Subcutaneous adipose tissue (tissue), 4 donors: ENCODE measurements around the gene ADAMTS17. TPM values are rescaled to one million over a fixed set of nuclear protein-coding genes. Genes with fewer than 3 reads are reported as not detected.

Source experiments
- total RNA-seq, 4 donors: library from RNA; depleted of rRNA; stranded (reverse); fragments of >200 nt; gene quantifications; one replicate each; pipeline ENCODE4 v1.1.0, GENCODE V29; 2016
- TF ChIP-seq, protein P1 (sequence below): fragments of 450-650 bp; IDR thresholded peaks from one replicate; pipeline ENCODE4 v1.5.1; 2016; ENCODE audit warnings: low read depth, mild to moderate bottlenecking, control low read depth, antibody characterized with exemption, moderate library complexity

The ADAMTS17 gene
- total RNA-seq, 4 donors from 2014 or later: 0.49 to 5.3 (median 2.5) TPM

DNA sequence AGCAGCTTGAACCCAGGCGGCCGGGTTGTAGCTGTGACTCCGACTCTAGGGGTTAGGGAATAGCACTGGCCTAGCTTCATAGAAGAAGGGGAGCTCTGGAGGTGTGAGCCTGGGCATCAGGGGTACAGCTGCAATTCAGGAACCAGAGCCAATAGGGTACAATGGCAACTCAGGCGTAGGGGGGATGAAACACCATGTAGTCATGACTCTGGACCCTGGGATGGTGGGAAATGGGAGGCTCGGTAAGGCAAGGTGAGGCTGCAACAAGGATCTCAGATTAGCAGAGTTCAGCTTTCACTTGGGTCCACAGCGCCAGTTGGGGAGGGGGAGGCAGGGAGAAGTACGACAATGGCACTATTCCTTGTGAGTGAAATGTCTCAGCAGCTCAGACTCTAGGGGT lies 398.3 kb downstream of the ADAMTS17 start:
- TF ChIP-seq, protein P1, sequence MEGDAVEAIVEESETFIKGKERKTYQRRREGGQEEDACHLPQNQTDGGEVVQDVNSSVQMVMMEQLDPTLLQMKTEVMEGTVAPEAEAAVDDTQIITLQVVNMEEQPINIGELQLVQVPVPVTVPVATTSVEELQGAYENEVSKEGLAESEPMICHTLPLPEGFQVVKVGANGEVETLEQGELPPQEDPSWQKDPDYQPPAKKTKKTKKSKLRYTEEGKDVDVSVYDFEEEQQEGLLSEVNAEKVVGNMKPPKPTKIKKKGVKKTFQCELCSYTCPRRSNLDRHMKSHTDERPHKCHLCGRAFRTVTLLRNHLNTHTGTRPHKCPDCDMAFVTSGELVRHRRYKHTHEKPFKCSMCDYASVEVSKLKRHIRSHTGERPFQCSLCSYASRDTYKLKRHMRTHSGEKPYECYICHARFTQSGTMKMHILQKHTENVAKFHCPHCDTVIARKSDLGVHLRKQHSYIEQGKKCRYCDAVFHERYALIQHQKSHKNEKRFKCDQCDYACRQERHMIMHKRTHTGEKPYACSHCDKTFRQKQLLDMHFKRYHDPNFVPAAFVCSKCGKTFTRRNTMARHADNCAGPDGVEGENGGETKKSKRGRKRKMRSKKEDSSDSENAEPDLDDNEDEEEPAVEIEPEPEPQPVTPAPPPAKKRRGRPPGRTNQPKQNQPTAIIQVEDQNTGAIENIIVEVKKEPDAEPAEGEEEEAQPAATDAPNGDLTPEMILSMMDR: no peak

DNA sequence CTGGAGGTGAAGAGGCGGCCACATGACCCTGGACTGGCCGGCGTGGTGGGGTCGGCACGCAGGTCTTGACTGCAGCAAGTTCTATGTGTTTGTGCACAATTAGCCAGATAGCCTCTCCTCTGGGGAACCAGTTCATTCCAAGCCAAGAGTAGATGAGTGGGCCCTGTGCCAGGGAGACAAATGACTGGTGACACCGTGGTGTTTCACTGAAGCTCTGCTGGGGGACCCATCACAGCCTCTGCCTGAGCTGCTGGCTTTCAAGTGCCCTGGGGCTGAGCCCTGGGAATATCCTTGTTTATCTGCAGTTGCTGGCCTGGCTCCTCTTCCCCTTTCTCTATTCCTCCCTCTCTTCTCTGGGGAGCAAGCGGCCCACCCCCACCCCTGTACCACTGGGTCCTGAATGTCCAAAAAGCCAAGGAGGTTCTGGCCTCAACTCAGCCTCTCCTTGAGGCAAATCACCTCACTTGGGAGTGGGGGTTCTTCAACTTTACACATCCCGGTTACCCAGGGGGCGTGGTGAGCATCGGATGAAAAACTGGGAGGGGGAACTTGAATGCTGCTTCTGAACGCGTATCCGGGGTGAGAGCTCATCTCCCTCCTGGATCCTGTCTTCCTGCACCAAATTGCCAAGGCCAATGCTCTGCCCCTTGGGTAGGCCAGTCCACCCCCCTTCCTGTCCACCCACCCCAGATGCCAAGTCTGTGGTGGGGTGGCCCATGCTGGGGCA lies 408.9 kb downstream of the ADAMTS17 start:
- TF ChIP-seq, protein P1: no peak

DNA sequence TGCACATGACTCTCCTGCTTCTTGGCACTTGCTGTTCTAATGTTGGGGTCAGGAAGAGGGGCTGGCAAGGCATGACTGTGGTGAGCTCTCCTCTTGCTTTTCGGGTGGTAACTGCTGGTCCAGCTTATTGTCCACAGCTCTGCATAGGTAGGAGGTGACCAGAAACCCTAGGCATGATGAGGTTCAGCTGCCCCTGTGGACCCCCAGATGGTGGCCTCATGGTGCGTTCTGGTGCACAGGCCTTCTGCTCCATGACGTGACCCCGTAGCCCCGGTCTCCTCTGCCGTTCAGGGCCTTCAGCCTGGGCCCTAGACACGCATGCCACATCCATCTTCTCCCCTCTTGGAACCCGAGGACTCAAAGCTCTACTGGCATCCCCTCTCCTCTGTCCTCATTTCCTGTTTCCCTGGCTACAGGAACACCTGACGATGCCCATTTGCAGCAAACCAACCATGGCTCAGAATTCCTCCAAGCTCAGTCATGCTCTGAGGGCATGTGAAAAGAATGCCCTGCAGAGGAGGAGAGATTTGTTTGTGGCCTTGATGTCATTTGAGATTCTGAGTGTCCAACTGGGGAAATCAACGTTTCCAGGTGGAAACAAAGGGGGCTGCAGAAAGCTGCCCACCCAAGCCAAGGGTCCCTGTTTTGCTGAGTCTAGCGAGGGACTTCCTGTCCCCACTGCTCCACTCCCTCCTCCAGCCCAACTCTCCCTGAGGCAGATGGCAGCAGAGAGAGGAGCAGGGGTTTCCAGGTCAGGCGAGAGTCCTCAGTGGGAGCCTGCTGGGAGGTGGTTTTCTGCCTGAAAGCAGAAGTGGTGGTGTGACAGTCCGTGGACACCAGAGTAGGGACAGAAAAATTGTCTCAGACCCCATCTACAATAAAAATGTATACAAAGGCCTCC lies 409.8 kb downstream of the ADAMTS17 start:
- TF ChIP-seq, protein P1: no peak

DNA sequence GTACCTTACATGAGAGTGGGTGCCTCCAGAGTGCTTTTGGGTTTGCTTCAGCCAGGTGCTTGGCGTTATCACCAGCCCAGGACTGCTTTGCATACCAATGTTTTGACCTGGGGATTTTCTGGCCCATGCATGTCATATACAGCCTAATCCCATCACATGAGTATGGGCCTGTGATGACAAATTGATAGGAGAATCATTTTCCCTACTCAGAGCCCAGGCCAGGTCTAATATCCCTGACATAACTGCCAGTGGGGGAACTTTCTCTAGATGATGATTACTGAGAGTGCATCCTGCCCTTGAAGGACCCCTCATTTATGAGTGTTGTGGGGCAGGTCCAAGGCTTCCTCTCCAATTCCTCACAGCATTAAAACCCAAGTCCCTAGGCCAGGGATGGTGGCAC lies 411.1 kb downstream of the ADAMTS17 start:
- TF ChIP-seq, protein P1: no peak

DNA sequence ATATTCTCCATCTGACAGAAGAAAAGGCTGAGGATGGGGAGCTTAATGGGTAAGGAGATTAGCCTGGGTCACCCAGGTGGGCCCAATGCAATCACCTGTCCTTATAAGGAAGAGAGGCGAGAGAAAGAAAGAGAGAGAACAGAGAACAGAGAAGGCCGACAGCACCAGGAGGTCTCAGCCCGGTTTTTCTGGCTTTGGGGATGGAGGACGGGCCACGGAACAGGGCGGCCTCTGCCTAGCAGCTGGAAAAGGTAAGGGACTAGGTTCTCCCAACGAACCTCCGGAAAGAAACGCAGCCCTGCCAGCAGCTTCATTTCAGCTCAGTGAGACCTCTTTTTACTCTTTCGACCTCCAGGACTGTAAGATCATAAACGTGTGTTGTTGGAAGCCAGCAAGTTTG lies 412.5 kb downstream of the ADAMTS17 start:
- TF ChIP-seq, protein P1: no peak

DNA sequence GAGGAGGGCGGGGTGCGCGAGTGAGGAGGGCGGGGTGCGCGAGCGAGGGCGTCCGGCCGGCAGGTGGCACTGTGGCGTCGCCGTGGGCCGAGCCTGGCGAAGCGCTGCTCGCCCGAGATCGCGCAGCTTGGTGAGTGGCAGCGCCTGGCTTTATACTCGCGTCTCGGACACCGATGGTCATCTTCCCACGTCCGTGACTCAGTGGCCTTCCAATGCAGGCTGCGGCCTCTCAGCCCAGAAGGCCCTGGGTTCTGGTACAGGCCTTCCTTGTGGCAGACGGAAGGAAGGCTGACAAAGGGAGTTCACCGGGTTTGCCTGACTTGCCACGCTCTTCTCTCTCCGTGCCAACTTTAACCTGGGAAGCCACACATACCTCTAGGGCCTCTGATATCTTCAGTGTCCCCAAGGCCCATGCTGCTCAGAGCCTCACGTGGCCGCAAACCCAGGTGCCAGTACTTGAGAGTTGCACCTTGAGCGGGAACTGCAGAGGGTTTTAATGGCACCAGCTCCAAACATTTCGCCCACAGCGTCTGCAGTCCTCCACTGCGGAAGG lies 413.3 kb downstream of the ADAMTS17 start:
- TF ChIP-seq, protein P1: no peak
